BLaER1 treated with 17β-estradiol and CSF1 and Interleukin-3, amounts not matched to agents 10 nM and 100 nM (cell line): Measurements from ENCODE around the gene ME3.

Experiments used
- H3K27ac ChIP-seq, 11 experiments: shearing (Covaris generic); formaldehyde crosslinking; 2 replicates each; pipeline ENCODE4 v1.8.1; 2022
- H3K27me3 ChIP-seq, 11 experiments: shearing (Covaris generic); formaldehyde crosslinking; 2 replicates each; pipeline ENCODE4 v1.8.1; 2022
- H3K36me3 ChIP-seq, 11 experiments: shearing (Covaris generic); formaldehyde crosslinking; 2 replicates each; pipeline ENCODE4 v1.8.1; 2022
- H3K4me1 ChIP-seq, 10 experiments: shearing (Covaris generic); formaldehyde crosslinking; 2 replicates each; pipeline ENCODE4 v1.8.1; 2022
- H3K4me2 ChIP-seq, 11 experiments: shearing (Covaris generic); formaldehyde crosslinking; 2 replicates each; pipeline ENCODE4 v1.8.1; 2022
- H3K4me3 ChIP-seq, 10 experiments: shearing (Covaris generic); formaldehyde crosslinking; 2 replicates each; pipeline ENCODE4 v1.8.1; 2022
- H3K9ac ChIP-seq, 11 experiments: shearing (Covaris generic); formaldehyde crosslinking; 2 replicates each; pipeline ENCODE4 v1.8.1; 2022
- H3K9me3 ChIP-seq, 11 experiments: shearing (Covaris generic); formaldehyde crosslinking; replicated peaks in 1 of 11; 2 replicates each; pipeline ENCODE4 v1.8.1; 2022
- H4K20me1 ChIP-seq, 11 experiments: shearing (Covaris generic); formaldehyde crosslinking; 2 replicates each; pipeline ENCODE4 v1.8.1; 2022
- Cebpa-rat ChIP-seq, 11 experiments: shearing (Covaris generic); IDR thresholded peaks; 2 replicates each; pipeline ENCODE4 v1.8.1; 2022

ME3 gene

GRCh38 chr11:86671531-86672006 is 847 bp downstream of the ME3 start:
- peak overlapping the region; percentile 61 to 83 (median 72) for H3K4me3 ChIP-seq
- H3K9ac ChIP-seq, result peak overlapping the region; percentile 64 to 81 (median 77)
- no peak for TF ChIP-seq Cebpa-rat (IDR thresholded peaks at IDR 0.05)
- H3K36me3 ChIP-seq, result no peaks in the 10 kb centered on the region
- no peaks in the 10 kb centered on the region for H3K9me3 ChIP-seq
- peaks cover 9 to 23% (median 15%) of the 10 kb centered on the region in 10 experiments; a peak in 18 of 20 replicates for H3K4me1 ChIP-seq
- peak overlapping the region; percentile 86 to 100 (median 98) for H3K4me2 ChIP-seq
- H3K27me3 ChIP-seq, result peaks cover 14 to 38% (median 27%) of the 10 kb centered on the region in 11 experiments; a peak in 20 of 22 replicates
- peak overlapping the region in 10 of 11 experiments; percentile 43 to 76 (median 68); a peak in 21 of 22 replicates for H3K27ac ChIP-seq
- no peaks in the 10 kb centered on the region for H4K20me1 ChIP-seq

- H3K9ac ChIP-seq, result peak overlapping the region in 2 of 11 experiments; percentile 80 to 81; a peak in 2 of 22 replicates
- H3K4me3 ChIP-seq, result peak overlapping the region in 9 of 10 experiments; percentile 61 to 83 (median 73); a peak in 16 of 20 replicates
Observed at GRCh38 chr11:86670911-86671310, 1.5 kb downstream of the ME3 start.

GRCh38 chr11:86670181-86670580 is 2.2 kb downstream of the ME3 start:
- H3K9ac ChIP-seq, result no peak overlapping the region
- no peaks in the 10 kb centered on the region for H4K20me1 ChIP-seq
- H3K9me3 ChIP-seq, result no peaks in the 10 kb centered on the region
- TF ChIP-seq Cebpa-rat (IDR thresholded peaks at IDR 0.05), result no peak
- no peak overlapping the region for H3K4me2 ChIP-seq
- peaks cover 14 to 38% (median 27%) of the 10 kb centered on the region in 11 experiments; a peak in 20 of 22 replicates for H3K27me3 ChIP-seq
- H3K36me3 ChIP-seq, result no peaks in the 10 kb centered on the region
- peaks cover 9 to 23% (median 15%) of the 10 kb centered on the region in 10 experiments; a peak in 18 of 20 replicates for H3K4me1 ChIP-seq
- H3K4me3 ChIP-seq, result no peak overlapping the region
- H3K27ac ChIP-seq, result no peak overlapping the region

More at GRCh38 chr11:86670911-86671310, 1.5 kb downstream of the ME3 start:
- Histone ChIP-seq H3K27me3 (peaks cover 14 to 38% (median 27%) of the 10 kb centered on the region in 11 experiments; a peak in 20 of 22 replicates), H3K27ac (no peak overlapping the region), H3K4me2 (peak overlapping the region; percentile 86 to 100 (median 98); a peak in 21 of 22 replicates), H3K36me3 (no peaks in the 10 kb centered on the region), H4K20me1 (no peaks in the 10 kb centered on the region), H3K4me1 (peaks cover 9 to 23% (median 15%) of the 10 kb centered on the region in 10 experiments; a peak in 18 of 20 replicates), H3K9me3 (no peaks in the 10 kb centered on the region)
- no peak for TF ChIP-seq Cebpa-rat (IDR thresholded peaks at IDR 0.05)

GRCh38 chr11:86669424-86669823 is 3.0 kb downstream of the ME3 start:
- Histone ChIP-seq H3K27ac (no peak overlapping the region), H3K4me2 (no peak overlapping the region), H3K4me1 (peaks cover 3 to 18% (median 12%) of the 10 kb centered on the region in 10 experiments; a peak in 18 of 20 replicates), H4K20me1 (no peaks in the 10 kb centered on the region), H3K4me3 (no peak overlapping the region), H3K9me3 (no peaks in the 10 kb centered on the region), H3K27me3 (peaks cover 14 to 38% (median 27%) of the 10 kb centered on the region in 11 experiments; a peak in 20 of 22 replicates), H3K9ac (no peak overlapping the region), H3K36me3 (no peaks in the 10 kb centered on the region)
- no peak for TF ChIP-seq Cebpa-rat (IDR thresholded peaks at IDR 0.05)

GRCh38 chr11:86668929-86669328 is 3.5 kb downstream of the ME3 start:
- Histone ChIP-seq H3K27me3 (peaks cover 14 to 38% (median 27%) of the 10 kb centered on the region in 11 experiments; a peak in 20 of 22 replicates), H3K9me3 (no peaks in the 10 kb centered on the region), H3K4me2 (no peak overlapping the region), H3K36me3 (no peaks in the 10 kb centered on the region), H3K4me1 (peaks cover 0 to 18% (median 12%) of the 10 kb centered on the region in 10 experiments; a peak in 15 of 20 replicates), H3K27ac (no peak overlapping the region), H4K20me1 (no peaks in the 10 kb centered on the region), H3K4me3 (no peak overlapping the region), H3K9ac (no peak overlapping the region)
- TF ChIP-seq Cebpa-rat (IDR thresholded peaks at IDR 0.05), result no peak

GRCh38 chr11:86666193-86666592 is 6.2 kb downstream of the ME3 start:
- Histone ChIP-seq H3K27me3 (peaks cover 5 to 15% (median 12%) of the 10 kb centered on the region in 11 experiments; a peak in 19 of 22 replicates), H3K9me3 (no peaks in the 10 kb centered on the region), H3K36me3 (no peaks in the 10 kb centered on the region), H3K4me2 (no peak overlapping the region), H3K9ac (no peak overlapping the region), H4K20me1 (no peaks in the 10 kb centered on the region), H3K27ac (no peak overlapping the region), H3K4me3 (no peak overlapping the region), H3K4me1 (peaks cover 0 to 5% (median 3%) of the 10 kb centered on the region in 10 experiments; a peak in 14 of 20 replicates)
- TF ChIP-seq Cebpa-rat (IDR thresholded peaks at IDR 0.05), result no peak

- no peak overlapping the region for H3K4me2 ChIP-seq
- no peak for TF ChIP-seq Cebpa-rat (IDR thresholded peaks at IDR 0.05)
Observed at GRCh38 chr11:86664930-86665329, 7.5 kb downstream of the ME3 start.

GRCh38 chr11:86663761-86664160 is 8.7 kb downstream of the ME3 start:
- H4K20me1 ChIP-seq, result no peaks in the 10 kb centered on the region
- H3K4me3 ChIP-seq, result no peak overlapping the region
- no peaks in the 10 kb centered on the region for H3K36me3 ChIP-seq
- no peak overlapping the region for H3K4me2 ChIP-seq
- TF ChIP-seq Cebpa-rat (IDR thresholded peaks at IDR 0.05), result no peak
- no peaks in the 10 kb centered on the region for H3K4me1 ChIP-seq
- H3K27ac ChIP-seq, result no peak overlapping the region
- no peaks in the 10 kb centered on the region for H3K9me3 ChIP-seq
- no peak overlapping the region for H3K9ac ChIP-seq
- H3K27me3 ChIP-seq, result no peaks in the 10 kb centered on the region

More at GRCh38 chr11:86664930-86665329, 7.5 kb downstream of the ME3 start:
- Histone ChIP-seq H3K9ac (no peak overlapping the region), H3K27me3 (peaks cover 0 to 3% (median under 1%) of the 10 kb centered on the region in 11 experiments; a peak in 7 of 22 replicates), H3K4me3 (no peak overlapping the region), H3K27ac (no peak overlapping the region), H3K4me1 (no peaks in the 10 kb centered on the region), H4K20me1 (no peaks in the 10 kb centered on the region), H3K36me3 (no peaks in the 10 kb centered on the region), H3K9me3 (no peaks in the 10 kb centered on the region)

GRCh38 chr11:86663291-86663690 is 9.1 kb downstream of the ME3 start:
- H3K27ac ChIP-seq, result no peak overlapping the region
- no peaks in the 10 kb centered on the region for H4K20me1 ChIP-seq
- no peak overlapping the region for H3K9ac ChIP-seq
- no peak for TF ChIP-seq Cebpa-rat (IDR thresholded peaks at IDR 0.05)
- no peak overlapping the region for H3K4me3 ChIP-seq
- H3K27me3 ChIP-seq, result no peaks in the 10 kb centered on the region
- H3K4me1 ChIP-seq, result no peaks in the 10 kb centered on the region
- no peaks in the 10 kb centered on the region for H3K36me3 ChIP-seq
- H3K4me2 ChIP-seq, result no peak overlapping the region
- H3K9me3 ChIP-seq, result no peaks in the 10 kb centered on the region

GRCh38 chr11:86660736-86661135 is 11.7 kb downstream of the ME3 start:
- Histone ChIP-seq H3K4me1 (no peaks in the 10 kb centered on the region), H4K20me1 (no peaks in the 10 kb centered on the region), H3K36me3 (no peaks in the 10 kb centered on the region), H3K9ac (no peak overlapping the region), H3K27me3 (no peaks in the 10 kb centered on the region), H3K4me2 (no peak overlapping the region), H3K9me3 (no peaks in the 10 kb centered on the region), H3K4me3 (no peak overlapping the region), H3K27ac (no peak overlapping the region)
- no peak for TF ChIP-seq Cebpa-rat (IDR thresholded peaks at IDR 0.05)
